ENCODE results near the gene LCOR.

DNA sequence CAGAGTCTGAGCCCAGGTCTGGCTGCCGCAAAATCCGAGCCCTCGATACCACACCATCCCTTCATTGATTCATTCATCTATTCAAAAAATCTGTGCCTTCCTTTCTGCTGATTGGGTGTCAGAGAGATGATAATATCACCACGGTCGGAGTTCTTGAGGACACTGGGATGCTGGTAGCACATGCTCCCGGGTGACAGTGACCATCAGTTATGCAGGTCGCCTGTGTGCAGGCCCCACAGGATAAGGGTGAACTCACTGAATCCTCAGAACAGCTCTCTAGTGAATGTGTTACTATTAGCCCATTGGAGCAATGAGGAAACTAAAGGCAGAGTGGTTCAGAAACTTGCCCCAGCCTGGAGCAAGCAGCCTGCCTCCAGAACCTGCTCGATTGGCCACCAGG lies 208.6 kb downstream of the LCOR start:
- TF ChIP-seq, protein P1, sequence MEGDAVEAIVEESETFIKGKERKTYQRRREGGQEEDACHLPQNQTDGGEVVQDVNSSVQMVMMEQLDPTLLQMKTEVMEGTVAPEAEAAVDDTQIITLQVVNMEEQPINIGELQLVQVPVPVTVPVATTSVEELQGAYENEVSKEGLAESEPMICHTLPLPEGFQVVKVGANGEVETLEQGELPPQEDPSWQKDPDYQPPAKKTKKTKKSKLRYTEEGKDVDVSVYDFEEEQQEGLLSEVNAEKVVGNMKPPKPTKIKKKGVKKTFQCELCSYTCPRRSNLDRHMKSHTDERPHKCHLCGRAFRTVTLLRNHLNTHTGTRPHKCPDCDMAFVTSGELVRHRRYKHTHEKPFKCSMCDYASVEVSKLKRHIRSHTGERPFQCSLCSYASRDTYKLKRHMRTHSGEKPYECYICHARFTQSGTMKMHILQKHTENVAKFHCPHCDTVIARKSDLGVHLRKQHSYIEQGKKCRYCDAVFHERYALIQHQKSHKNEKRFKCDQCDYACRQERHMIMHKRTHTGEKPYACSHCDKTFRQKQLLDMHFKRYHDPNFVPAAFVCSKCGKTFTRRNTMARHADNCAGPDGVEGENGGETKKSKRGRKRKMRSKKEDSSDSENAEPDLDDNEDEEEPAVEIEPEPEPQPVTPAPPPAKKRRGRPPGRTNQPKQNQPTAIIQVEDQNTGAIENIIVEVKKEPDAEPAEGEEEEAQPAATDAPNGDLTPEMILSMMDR (IDR thresholded peaks at IDR 0.05 in 2 of 3, conservative IDR thresholded peaks at IDR 0.05 in 1 of 3; ENCODE audit: insufficient read depth in 2 of 3, low read depth in 1 of 3, low read length in 3 of 3) = no peak
- TF ChIP-seq SREBF2 (CRISPR knock-in tag; IDR thresholded peaks at IDR 0.05) = no peak
- no peak for TF ChIP-seq EP300 (IDR thresholded peaks at IDR 0.05; ENCODE audit: low read length)
- TF ChIP-seq ZNF134 (CRISPR knock-in tag; conservative IDR thresholded peaks at IDR 0.05) = no peak
- no peak for TF ChIP-seq ZNF133 (CRISPR knock-in tag; IDR thresholded peaks at IDR 0.05)
- TF ChIP-seq HDAC3 (IDR thresholded peaks at IDR 0.05; ENCODE audit: borderline replicate concordance, partially characterized antibody) = no peak
- TF ChIP-seq JUND (IDR thresholded peaks at IDR 0.05; ENCODE audit: borderline replicate concordance, low read depth, low read length) = no peak
- TF ChIP-seq JUND (tag; IDR thresholded peaks at IDR 0.05; ENCODE audit: borderline replicate concordance, low read depth, low read length) = no peak
